ENCODE results near the gene HLA-A. TPM values are rescaled to one million over a fixed set of nuclear protein-coding genes. Genes with fewer than 3 reads are reported as not detected.
A peak's percentile ranks its signal among the peaks of the same experiment; 100 is the strongest.

Gene HLA-A
- total and polyA plus RNA-seq, 2 experiments from 2014 or later, result 170 to 203 TPM

- no peaks in the 10 kb centered on the region for H4K20me1 ChIP-seq (replicated peaks; ENCODE audit: insufficient read depth)
- Mint-ChIP-seq H3K9me3 (peaks cover 3% of the 10 kb centered on the region; the same call in 2 of the 3 replicates), H3K27ac (no peak overlapping the region), H3K4me1 (peaks cover 15% of the 10 kb centered on the region), H3K4me3 (peak overlapping the region; percentile 84), H3K27me3 (ENCODE audit: insufficient read depth, low read depth, poor library complexity) (peaks cover 22% of the 10 kb centered on the region), H3K36me3 (ENCODE audit: low read depth) (peaks cover 31% of the 10 kb centered on the region)
- TF ChIP-seq NANOG (IDR thresholded peaks at IDR 0.05; ENCODE audit: borderline replicate concordance) (no peak), ZNF462 (CRISPR knock-in tag; IDR thresholded peaks at IDR 0.05) (no peak), CREB1 (CRISPR knock-in tag; IDR thresholded peaks at IDR 0.05; ENCODE audit: low read depth) (no peak), STAT1 (IDR thresholded peaks at IDR 0.05; ENCODE audit: unreplicated experiment) (no peak)
- TF ChIP-seq, protein P1, sequence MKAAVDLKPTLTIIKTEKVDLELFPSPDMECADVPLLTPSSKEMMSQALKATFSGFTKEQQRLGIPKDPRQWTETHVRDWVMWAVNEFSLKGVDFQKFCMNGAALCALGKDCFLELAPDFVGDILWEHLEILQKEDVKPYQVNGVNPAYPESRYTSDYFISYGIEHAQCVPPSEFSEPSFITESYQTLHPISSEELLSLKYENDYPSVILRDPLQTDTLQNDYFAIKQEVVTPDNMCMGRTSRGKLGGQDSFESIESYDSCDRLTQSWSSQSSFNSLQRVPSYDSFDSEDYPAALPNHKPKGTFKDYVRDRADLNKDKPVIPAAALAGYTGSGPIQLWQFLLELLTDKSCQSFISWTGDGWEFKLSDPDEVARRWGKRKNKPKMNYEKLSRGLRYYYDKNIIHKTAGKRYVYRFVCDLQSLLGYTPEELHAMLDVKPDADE (IDR thresholded peaks at IDR 0.05), result no peak
- H3K4me2 ChIP-seq, result peak overlapping the region; percentile 88
- H3K4me1 ChIP-seq (ENCODE audit: insufficient read depth), result no peaks in the 10 kb centered on the region; the same call in 1 of the 2 replicates
- ATAC-seq, result peak; percentile 59
- H3F3A ChIP-seq (replicated peaks; ENCODE audit: low read depth), result no peaks in the 10 kb centered on the region
- no peaks in the 10 kb centered on the region for H3K79me2 ChIP-seq (replicated peaks; ENCODE audit: insufficient read depth)
- peak overlapping the region; percentile 100 for H2AFZ ChIP-seq
- H3K27me3 ChIP-seq (ENCODE audit: insufficient read depth), result peaks cover 19% of the 10 kb centered on the region
- H3K27ac ChIP-seq (ENCODE audit: low read depth), result no peak overlapping the region
- peak overlapping the region; percentile 76 for H3K4me3 ChIP-seq
- H3K9me2 ChIP-seq (ENCODE audit: insufficient read depth), result no peaks in the 10 kb centered on the region
- peak; percentile 64 for DNase-seq (ENCODE audit: low spot score)
- no peaks in the 10 kb centered on the region for H3K36me3 ChIP-seq (ENCODE audit: insufficient read depth)
Observed at GRCh38 chr6:29925727-29926412, 16.5 kb upstream of the HLA-A start.
